K562 (cell line): ENCODE results near the gene CDC45. TPM values are rescaled to one million over a fixed set of nuclear protein-coding genes. Genes with fewer than 3 reads are reported as not detected.
A peak's percentile ranks its signal among the peaks of the same experiment; 100 is the strongest.

Source experiments
- PTTG1 ChIP-seq: fragments of 450-650 bp; IDR thresholded peaks from 2 replicates; pipeline ENCODE4 v1.6.1; 2016; ENCODE audit warnings: low read depth, mild to moderate bottlenecking, missing genetic modification characterization, missing compliant biosample characterization
- TCF7L2 ChIP-seq: fragments of 150-350 bp; IDR thresholded peaks from 2 replicates; pipeline ENCODE4 v1.6.1; 2016; ENCODE audit warnings: low read depth, mild to moderate bottlenecking, low read length, moderate library complexity
- ZNF699 ChIP-seq: fragments of 250-450 bp; sonication (Bioruptor Pico); IDR thresholded peaks from 2 replicates; pipeline ENCODE4 v1.8.0; 2021; ENCODE audit warnings: mild to moderate bottlenecking, moderate library complexity; ENCODE audit not compliant: insufficient replicate concordance
- polyA plus RNA-seq, 8 experiments: library from polyadenylated mRNA; depleted of rRNA in 4 of 8; stranded (reverse) in 5 of 8; unstranded in 3 of 8; fragments of >200 nt; fragmentation: Nextera tagmentation in 2 of 8; fragmentation: Illumina TruSeq in 1 of 8; extraction: Ambion mirVana in 2 of 8; extraction: Trizol in 1 of 8; gene quantifications; 2 replicates each; pipeline versions ENCODE4 v1.2.1 to v1.2.3, GENCODE V29; 2011 to 2014; ENCODE audit warnings: inconsistent platforms in 1 of 8, missing spikeins in 1 of 8
- total RNA-seq, 7 experiments: library from RNA; depleted of rRNA in 6 of 7; stranded (reverse); fragments of >200 nt in 6 of 7; fragmentation: Illumina TruSeq in 2 of 7; extraction: Trizol in 2 of 7; gene quantifications; 2 replicates each; pipeline versions ENCODE4 v1.2.1 to v1.2.3, GENCODE V29; 2011 to 2021; ENCODE audit warnings: low replicate concordance in 1 of 7
- TF ChIP-seq, protein P1 (sequence below): sonication (generic); formaldehyde crosslinking; IDR thresholded peaks from 2 replicates; pipeline ENCODE4 v1.8.1; 2023; ENCODE audit warnings: missing genetic modification reagents, mild to moderate bottlenecking, borderline replicate concordance
- TF ChIP-seq, protein P2 (sequence below): sonication (generic); formaldehyde crosslinking; IDR thresholded peaks from 2 replicates; pipeline ENCODE4 v1.9.0; 2022; ENCODE audit warnings: mild to moderate bottlenecking, missing genetic modification reagents
- TF ChIP-seq, protein P3 (sequence below): sonication (generic); formaldehyde crosslinking; IDR thresholded peaks from 2 replicates; pipeline ENCODE4 v1.9.0; 2022; ENCODE audit warnings: mild to moderate bottlenecking, missing genetic modification reagents
- TF ChIP-seq, protein P4 (sequence below): fragments of 450-650 bp; conservative IDR thresholded peaks from 2 replicates; pipeline ENCODE4 v1.6.1; 2016; ENCODE audit warnings: missing genetic modification characterization, low read depth, mild to moderate bottlenecking, missing compliant biosample characterization, moderate library complexity
- TF ChIP-seq, protein P5 (sequence below): fragments of 200-600 bp; sonication (generic); IDR thresholded peaks from one replicate; pipeline ENCODE4 v1.6.1; 2012; ENCODE audit warnings: mild to moderate bottlenecking, low read depth, low read length, inconsistent platforms

Gene CDC45
- total and polyA plus RNA-seq, 9 of the 15 experiments (the other 6 are each of a cell fraction or from before 2014, with no cell fraction given): 251 to 580 (median 410) TPM

DNA sequence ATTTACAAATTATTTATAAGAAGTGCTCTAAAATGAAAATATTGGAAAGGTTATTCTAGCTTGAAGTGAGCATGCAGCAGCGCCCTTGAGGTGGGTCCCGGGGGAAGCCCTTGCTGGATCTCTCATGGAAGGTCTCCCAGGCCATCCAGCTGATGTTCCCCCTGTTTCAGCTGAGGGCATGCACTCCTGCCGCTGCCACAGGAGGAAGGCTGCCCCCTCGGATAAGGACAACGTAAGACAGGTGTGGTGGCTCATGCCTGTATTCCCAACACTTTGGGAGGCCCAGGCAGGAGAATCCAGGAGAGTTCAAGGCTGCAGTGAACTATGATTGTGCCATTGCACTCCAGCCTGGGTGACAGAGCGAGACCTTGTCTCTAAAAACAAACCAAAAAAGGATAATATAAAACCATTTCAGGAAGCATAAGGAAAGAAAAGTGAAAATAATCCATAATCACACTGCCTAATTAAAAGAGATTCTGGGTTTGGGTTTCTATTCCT lies 15.0 kb downstream of the CDC45 start (continued):
- TF ChIP-seq, protein P1, sequence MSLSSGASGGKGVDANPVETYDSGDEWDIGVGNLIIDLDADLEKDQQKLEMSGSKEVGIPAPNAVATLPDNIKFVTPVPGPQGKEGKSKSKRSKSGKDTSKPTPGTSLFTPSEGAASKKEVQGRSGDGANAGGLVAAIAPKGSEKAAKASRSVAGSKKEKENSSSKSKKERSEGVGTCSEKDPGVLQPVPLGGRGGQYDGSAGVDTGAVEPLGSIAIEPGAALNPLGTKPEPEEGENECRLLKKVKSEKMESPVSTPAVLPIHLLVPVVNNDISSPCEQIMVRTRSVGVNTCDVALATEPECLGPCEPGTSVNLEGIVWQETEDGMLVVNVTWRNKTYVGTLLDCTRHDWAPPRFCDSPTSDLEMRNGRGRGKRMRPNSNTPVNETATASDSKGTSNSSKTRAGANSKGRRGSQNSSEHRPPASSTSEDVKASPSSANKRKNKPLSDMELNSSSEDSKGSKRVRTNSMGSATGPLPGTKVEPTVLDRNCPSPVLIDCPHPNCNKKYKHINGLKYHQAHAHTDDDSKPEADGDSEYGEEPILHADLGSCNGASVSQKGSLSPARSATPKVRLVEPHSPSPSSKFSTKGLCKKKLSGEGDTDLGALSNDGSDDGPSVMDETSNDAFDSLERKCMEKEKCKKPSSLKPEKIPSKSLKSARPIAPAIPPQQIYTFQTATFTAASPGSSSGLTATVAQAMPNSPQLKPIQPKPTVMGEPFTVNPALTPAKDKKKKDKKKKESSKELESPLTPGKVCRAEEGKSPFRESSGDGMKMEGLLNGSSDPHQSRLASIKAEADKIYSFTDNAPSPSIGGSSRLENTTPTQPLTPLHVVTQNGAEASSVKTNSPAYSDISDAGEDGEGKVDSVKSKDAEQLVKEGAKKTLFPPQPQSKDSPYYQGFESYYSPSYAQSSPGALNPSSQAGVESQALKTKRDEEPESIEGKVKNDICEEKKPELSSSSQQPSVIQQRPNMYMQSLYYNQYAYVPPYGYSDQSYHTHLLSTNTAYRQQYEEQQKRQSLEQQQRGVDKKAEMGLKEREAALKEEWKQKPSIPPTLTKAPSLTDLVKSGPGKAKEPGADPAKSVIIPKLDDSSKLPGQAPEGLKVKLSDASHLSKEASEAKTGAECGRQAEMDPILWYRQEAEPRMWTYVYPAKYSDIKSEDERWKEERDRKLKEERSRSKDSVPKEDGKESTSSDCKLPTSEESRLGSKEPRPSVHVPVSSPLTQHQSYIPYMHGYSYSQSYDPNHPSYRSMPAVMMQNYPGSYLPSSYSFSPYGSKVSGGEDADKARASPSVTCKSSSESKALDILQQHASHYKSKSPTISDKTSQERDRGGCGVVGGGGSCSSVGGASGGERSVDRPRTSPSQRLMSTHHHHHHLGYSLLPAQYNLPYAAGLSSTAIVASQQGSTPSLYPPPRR: no peak
- no peak for TF ChIP-seq PTTG1
- TF ChIP-seq, protein P2, sequence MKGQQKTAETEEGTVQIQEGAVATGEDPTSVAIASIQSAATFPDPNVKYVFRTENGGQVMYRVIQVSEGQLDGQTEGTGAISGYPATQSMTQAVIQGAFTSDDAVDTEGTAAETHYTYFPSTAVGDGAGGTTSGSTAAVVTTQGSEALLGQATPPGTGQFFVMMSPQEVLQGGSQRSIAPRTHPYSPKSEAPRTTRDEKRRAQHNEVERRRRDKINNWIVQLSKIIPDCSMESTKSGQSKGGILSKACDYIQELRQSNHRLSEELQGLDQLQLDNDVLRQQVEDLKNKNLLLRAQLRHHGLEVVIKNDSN: peak; percentile 40; the same call in 1 of the 2 replicates
- no peak for TF ChIP-seq TCF7L2
- TF ChIP-seq, protein P3, sequence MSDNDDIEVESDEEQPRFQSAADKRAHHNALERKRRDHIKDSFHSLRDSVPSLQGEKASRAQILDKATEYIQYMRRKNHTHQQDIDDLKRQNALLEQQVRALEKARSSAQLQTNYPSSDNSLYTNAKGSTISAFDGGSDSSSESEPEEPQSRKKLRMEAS (CRISPR knock-in tag): peak; percentile 29; the same call in 1 of the 2 replicates
- TF ChIP-seq, protein P4, sequence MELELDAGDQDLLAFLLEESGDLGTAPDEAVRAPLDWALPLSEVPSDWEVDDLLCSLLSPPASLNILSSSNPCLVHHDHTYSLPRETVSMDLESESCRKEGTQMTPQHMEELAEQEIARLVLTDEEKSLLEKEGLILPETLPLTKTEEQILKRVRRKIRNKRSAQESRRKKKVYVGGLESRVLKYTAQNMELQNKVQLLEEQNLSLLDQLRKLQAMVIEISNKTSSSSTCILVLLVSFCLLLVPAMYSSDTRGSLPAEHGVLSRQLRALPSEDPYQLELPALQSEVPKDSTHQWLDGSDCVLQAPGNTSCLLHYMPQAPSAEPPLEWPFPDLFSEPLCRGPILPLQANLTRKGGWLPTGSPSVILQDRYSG: no peak
- TF ChIP-seq, protein P5, sequence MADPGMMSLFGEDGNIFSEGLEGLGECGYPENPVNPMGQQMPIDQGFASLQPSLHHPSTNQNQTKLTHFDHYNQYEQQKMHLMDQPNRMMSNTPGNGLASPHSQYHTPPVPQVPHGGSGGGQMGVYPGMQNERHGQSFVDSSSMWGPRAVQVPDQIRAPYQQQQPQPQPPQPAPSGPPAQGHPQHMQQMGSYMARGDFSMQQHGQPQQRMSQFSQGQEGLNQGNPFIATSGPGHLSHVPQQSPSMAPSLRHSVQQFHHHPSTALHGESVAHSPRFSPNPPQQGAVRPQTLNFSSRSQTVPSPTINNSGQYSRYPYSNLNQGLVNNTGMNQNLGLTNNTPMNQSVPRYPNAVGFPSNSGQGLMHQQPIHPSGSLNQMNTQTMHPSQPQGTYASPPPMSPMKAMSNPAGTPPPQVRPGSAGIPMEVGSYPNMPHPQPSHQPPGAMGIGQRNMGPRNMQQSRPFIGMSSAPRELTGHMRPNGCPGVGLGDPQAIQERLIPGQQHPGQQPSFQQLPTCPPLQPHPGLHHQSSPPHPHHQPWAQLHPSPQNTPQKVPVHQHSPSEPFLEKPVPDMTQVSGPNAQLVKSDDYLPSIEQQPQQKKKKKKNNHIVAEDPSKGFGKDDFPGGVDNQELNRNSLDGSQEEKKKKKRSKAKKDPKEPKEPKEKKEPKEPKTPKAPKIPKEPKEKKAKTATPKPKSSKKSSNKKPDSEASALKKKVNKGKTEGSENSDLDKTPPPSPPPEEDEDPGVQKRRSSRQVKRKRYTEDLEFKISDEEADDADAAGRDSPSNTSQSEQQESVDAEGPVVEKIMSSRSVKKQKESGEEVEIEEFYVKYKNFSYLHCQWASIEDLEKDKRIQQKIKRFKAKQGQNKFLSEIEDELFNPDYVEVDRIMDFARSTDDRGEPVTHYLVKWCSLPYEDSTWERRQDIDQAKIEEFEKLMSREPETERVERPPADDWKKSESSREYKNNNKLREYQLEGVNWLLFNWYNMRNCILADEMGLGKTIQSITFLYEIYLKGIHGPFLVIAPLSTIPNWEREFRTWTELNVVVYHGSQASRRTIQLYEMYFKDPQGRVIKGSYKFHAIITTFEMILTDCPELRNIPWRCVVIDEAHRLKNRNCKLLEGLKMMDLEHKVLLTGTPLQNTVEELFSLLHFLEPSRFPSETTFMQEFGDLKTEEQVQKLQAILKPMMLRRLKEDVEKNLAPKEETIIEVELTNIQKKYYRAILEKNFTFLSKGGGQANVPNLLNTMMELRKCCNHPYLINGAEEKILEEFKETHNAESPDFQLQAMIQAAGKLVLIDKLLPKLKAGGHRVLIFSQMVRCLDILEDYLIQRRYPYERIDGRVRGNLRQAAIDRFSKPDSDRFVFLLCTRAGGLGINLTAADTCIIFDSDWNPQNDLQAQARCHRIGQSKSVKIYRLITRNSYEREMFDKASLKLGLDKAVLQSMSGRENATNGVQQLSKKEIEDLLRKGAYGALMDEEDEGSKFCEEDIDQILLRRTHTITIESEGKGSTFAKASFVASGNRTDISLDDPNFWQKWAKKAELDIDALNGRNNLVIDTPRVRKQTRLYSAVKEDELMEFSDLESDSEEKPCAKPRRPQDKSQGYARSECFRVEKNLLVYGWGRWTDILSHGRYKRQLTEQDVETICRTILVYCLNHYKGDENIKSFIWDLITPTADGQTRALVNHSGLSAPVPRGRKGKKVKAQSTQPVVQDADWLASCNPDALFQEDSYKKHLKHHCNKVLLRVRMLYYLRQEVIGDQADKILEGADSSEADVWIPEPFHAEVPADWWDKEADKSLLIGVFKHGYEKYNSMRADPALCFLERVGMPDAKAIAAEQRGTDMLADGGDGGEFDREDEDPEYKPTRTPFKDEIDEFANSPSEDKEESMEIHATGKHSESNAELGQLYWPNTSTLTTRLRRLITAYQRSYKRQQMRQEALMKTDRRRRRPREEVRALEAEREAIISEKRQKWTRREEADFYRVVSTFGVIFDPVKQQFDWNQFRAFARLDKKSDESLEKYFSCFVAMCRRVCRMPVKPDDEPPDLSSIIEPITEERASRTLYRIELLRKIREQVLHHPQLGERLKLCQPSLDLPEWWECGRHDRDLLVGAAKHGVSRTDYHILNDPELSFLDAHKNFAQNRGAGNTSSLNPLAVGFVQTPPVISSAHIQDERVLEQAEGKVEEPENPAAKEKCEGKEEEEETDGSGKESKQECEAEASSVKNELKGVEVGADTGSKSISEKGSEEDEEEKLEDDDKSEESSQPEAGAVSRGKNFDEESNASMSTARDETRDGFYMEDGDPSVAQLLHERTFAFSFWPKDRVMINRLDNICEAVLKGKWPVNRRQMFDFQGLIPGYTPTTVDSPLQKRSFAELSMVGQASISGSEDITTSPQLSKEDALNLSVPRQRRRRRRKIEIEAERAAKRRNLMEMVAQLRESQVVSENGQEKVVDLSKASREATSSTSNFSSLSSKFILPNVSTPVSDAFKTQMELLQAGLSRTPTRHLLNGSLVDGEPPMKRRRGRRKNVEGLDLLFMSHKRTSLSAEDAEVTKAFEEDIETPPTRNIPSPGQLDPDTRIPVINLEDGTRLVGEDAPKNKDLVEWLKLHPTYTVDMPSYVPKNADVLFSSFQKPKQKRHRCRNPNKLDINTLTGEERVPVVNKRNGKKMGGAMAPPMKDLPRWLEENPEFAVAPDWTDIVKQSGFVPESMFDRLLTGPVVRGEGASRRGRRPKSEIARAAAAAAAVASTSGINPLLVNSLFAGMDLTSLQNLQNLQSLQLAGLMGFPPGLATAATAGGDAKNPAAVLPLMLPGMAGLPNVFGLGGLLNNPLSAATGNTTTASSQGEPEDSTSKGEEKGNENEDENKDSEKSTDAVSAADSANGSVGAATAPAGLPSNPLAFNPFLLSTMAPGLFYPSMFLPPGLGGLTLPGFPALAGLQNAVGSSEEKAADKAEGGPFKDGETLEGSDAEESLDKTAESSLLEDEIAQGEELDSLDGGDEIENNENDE: peak; percentile 43
- TF ChIP-seq ZNF699: no peak
